ENCODE measurements around the gene EIF2A.

DNA sequence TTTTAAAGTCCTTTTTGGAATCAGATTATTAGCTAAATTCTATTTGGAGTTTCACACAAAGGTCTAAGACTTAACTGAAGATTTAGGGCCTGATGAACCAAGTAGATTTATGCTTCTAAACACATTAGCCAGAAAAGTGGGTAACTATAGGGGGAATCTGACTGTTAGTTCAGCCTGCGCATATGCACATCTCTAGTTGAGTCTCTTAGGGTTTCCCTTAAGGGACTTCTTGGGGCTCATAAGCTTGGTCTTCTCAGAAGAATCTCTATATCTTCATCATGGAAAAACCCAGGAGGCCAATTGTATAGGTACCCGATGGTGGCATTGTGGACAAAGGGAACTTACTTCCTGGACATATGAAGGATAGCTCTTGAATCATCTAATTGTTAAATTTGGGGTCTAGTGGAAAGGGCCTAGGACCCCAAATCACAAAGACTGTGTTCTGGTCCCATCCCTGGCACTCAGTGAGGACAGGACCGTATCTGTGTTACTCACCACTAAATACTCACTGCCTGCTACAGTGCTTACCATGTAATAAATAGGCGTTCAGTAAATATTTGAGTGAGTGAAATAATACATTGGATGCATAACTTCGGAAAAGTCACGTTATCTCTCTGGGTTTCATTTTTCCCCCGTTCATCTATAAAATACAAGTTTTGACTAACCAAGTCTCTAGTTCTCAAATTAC lies 73.6 kb downstream of the EIF2A start:
- TF ChIP-seq, protein P1, sequence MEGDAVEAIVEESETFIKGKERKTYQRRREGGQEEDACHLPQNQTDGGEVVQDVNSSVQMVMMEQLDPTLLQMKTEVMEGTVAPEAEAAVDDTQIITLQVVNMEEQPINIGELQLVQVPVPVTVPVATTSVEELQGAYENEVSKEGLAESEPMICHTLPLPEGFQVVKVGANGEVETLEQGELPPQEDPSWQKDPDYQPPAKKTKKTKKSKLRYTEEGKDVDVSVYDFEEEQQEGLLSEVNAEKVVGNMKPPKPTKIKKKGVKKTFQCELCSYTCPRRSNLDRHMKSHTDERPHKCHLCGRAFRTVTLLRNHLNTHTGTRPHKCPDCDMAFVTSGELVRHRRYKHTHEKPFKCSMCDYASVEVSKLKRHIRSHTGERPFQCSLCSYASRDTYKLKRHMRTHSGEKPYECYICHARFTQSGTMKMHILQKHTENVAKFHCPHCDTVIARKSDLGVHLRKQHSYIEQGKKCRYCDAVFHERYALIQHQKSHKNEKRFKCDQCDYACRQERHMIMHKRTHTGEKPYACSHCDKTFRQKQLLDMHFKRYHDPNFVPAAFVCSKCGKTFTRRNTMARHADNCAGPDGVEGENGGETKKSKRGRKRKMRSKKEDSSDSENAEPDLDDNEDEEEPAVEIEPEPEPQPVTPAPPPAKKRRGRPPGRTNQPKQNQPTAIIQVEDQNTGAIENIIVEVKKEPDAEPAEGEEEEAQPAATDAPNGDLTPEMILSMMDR (conservative IDR thresholded peaks at IDR 0.05 in 1 of 2, IDR thresholded peaks at IDR 0.05 in 1 of 2; ENCODE audit: low read depth in 1 of 2, low read length in 2 of 2) = no peak
- no peak for TF ChIP-seq EZH2 (IDR thresholded peaks at IDR 0.05; ENCODE audit: low read length, missing control alignments)
